ENCODE data around the gene EEF2K.
"Not testable (repeated sequence)": the region's sequence is repeated elsewhere in the genome, so short reads cannot be mapped to it uniquely, and the experiment has no call there.

Gene EEF2K

DNA sequence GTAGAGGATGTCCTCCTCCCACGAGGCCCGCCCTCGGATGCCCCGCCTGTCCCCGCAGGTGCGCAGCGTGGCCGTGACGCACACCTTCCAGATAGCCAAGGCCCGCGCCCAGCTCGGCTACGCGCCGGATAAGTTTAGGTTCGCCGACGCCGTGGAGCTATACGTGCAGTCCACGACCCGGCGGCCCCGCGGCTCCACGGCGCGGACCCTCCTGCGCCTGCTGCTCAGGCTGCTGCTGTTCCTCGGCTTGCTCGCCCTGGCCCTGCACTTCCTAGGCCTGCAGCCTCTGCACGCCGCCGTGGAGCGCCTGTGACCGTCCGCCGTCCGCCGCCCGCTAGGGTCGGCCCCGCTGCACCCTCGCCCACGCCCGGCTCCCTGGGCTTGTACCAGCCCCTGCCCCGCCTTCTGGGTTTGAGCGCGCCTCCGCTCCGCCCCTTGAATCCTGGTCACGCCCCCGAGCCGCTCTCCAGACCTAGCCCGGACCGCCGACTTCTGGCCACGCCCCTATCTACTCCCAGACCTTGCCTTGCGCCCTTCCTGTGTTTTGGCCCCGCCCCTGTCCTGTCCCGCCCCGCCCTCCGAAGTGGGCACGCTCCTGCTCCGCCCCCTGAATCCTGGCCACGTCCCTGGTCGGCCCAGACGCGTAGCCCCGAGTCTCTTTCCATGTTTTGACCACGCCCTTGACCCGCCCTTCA, 15.8 kb upstream of the EEF2K start:
- DNase-seq: peak; percentile 99 to 100 (median 100)

DNA sequence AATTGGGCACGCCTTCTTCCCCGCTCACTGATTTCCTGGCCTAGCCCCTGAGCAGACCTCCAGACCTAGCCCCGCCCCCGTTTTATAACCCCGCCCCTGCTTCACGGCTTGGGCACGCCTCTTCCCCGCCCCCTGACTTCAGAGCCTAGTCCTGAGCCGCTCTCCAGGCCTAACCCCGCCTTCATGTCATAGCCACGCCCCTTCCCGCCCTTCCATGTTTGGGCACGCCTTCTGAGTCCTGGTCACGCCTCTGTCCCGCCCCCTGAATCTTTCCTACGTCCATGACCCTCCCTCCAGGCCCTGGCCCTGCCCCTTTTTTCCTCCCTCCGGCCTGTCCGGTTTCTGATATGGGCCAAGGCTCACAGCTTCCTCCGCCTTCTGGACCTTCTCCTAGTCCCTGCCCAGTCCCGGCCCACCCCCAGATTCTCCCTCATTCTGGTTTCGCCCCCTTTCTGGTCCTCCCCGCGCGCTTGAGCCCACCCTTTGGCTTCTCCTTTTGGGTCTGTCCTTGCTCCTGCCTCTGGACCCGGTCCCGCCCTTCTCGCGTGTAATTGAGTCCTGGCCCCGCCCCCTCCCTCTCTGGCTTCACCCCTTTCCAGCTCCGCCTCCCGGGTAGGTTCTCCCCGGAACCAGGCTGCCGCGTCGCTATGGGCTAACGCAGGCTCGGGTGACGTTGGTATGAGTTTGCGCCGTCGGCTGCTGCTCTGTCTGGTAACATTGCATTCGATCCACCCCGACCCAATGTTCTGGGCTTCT, 15.1 kb upstream of the EEF2K start:
- peak; percentile 98 to 100 (median 99) for DNase-seq

DNA sequence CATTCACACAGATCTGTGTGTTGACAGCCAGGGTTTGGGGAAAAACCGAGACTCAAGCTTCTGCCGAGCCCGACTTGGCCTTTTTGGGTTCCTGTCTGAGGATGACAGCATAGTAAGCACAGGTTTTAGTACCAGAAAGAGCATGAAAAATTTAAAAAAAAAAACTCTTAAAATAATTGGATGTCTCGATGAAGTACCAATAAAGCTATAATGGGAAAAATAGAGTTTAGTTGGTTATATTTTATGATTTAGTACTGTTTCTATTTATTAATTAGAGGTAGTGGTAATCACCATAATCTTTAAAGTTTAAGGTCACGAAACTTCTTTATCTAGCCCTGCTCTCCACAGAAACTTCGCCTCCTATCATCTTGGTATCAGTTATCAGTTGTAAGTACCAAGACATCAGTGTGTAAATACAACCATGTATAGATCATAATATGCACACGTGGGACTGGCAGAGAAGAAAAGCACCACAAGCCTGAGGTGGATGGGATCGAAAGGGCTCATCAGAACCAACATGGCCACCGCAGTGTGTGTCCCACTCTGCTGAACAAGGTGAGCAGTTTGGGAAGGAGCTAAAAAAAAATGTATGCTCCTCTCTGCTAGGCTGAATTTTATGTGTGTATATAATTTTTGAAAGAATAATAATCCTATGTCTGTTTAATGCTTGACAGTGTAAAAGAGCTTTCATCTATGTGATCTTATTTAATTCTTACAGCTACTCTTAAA, 14.4 kb upstream of the EEF2K start:
- DNase-seq: peak in 2 of 4 experiments; percentile 24 to 41

DNA sequence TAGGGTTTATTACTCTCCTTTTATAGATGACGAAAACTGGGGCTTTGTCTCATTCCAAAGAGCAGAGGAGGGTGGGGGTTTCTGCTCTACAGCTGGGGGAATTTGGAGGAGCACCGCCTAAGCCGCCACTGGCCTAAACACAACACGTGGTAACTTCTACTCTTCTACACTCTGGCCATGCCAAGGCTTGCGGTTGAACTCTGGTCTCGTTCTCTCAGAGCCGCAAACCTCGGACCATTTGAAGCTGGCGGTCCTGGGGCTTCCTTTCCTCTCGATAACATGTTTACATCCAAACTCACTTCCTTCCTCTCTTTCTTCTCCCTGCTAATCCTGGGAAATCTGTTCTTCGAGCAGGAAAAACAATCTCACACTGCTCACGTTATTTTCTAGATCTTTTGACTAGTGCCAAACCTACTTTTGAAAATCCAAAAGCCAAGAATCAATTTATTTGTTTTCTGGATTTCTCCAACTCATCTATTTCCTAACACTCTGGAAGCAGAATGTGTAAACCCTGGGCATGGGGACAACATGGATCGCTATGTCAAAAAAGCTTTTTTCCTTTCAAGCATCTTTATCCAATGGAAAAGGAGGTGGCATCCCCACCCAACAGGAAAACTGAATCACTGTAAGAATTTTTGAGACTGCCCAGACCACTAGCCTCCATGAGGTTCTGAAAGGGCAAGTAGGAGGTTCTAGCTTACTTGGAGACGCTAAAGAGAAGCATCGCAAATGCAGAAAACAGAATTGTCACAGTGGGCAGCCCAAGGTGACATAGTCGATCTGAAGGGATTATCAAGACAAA, 13.6 kb upstream of the EEF2K start:
- peak; percentile 75 to 86 (median 85) for DNase-seq

DNA sequence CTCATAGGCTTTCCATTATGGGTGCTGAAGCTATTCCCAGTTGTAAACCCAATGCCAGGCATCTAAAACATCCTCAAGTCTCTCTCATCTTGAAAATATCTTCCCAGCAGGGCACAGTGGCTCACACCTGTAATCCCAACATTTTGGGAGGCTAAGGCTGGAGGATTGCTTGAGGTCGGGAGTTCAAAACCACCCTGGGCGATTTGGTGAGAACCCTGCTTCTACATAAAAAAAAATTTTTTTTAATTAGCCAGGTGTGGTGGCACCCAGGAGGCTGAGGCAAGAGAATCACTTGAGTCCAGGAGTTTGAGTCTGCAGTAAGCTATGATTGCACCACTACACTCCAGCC, 13.0 kb upstream of the EEF2K start:
- DNase-seq: no peak

DNA sequence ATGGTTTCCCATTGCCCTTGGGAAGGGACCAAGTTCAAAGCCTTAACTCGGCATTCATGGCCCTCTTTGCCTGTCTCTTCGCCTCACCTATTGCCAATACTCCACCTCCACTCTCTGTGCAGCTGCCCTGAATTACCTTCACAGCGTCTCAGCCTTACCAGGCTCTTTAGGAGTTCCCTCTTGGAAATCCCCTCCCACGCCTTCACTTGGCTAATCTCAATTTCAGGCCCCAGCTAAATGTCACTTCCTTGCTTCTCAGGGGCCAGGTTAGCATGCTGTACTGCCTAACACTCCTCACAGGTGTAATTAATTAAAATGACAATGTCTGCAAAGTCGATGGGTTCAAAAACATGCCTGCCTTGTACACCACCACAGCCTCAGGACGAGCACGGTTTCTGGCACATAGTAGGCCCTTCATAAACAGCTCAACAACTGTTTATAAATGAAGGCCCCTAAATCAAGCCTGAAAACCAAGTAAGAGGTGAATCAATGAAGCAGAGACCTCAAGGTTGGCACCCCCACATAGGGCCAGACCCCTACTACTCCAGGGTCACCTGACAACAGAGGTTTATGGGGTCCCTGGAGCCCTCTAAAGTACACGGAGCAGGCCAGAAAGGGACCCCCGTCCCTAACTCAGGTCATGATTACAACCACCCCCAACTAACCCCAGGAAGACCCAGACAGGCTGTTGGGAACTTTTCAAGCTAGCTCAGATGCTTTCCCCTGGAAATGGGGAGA, 11.2 kb upstream of the EEF2K start:
- peak in 3 of 4 experiments; percentile 54 to 70 (median 67) for DNase-seq

DNA sequence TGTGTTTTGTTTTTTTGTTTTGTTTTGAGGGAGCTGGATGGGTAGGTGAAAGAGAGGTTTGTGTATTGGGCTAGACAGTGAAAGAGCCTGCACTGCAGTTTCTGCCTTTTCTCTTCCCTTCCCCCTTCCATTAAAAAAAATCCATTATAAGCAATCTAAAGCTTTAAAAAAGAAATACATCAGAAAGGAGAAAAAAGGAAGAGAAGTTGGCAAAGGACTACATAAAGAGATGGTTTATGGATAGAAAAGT, 10.7 kb upstream of the EEF2K start:
- DNase-seq: no peak

DNA sequence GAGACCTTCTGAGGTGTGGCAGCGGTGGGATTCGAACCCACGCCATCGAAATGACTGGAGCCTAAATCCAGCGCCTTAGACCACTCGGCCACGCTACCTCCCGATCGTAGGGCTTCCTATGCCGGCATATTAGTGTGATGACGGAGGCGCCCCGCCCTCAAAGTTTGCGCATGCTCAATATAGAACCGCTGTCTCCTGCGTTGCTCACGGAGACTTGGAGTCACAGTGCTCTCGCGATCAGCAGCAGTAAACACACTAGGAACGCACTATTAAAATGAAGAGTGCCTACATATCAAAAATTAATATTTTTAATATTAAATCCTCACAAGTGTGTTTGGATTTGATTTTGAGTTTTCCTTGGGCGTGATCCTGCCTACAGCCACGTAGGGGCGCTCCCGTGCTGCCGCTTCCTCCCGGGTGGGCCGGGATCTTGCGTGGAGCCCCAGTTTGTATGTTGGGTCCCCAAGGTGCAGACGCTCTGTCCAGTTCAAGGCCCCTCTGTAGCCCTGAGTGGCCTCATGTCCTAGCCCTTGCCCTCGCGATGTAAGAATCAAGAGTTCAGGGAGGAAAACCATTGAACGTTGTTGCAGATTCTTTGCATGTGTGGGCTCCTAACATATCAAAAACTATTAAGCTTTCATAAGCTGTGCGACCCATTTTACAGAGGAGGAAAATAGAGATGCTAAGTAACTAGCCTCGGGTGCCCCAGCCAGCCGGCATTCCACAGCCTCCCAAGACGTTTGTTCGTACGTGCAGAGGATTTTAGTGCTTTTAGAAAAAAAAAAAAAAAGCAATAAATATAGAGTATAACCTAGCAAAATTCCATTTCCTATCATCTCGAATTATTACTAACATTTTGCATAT, 10.2 kb upstream of the EEF2K start:
- DNase-seq: peak; percentile 91 to 97 (median 92)

DNA sequence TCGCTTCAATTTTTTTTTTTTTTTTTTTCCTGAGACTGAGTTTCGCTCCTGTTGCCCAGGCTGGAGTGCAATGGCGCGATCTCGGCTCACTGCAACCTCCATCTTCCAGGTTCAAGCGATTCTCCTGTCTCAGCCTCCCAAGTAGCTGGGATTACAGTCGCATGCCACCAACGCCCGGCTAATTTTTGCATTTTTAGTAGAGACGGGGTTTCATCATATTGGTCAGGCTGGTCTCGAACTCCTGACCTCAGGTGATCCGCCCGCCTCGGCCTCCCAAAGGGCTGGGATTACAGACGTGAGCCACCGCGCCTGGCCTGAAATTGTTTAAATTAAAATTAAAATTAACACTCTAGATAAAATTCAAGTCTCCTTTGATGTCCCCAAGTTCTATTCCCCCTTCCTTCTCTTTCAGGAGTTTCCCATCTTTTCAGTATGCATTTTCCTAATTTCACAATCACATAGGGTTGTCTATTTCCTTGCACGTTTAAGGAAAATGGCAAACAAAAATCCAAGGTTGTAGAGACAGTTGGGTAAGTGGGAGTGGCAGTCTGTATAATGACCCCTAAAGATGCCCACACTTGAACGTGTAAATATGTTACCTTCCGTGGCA, 9.4 kb upstream of the EEF2K start:
- not testable (repeated sequence) for DNase-seq

DNA sequence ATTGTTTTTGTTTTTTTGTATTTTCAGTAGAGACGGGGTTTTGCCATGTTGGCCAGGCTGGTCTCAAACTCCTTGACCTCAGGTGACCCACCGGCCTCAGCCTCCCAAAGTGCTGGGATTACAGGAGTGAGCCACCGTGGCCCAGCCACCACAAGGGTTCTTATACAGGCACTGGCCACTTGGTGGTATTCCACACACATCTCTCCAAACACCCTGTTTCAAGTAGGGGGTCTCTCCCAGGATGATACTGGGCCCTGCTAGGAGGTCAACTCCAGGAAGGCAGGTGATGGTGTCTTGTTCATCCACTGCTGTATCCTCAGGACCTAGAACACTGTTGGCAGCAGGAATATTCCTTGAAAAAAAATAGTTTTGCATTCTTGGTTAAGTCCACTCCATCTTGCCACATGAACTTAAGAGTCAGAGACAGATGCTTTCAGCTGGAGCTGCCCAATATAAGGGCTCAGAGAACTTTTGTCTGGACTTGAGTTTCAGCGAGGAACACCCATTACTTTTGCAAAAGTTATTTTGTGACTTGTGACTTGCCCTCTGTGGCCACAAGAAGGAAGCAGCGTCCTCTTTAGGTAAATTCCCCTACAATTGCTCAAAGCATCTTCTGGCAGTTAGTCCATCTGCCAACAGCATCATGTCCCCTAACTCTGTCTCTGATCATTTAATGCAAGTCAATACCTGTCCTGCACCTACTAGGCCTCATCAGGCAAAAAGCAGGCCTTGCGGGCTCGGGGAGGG, 7.4 kb upstream of the EEF2K start:
- peak; percentile 42 to 81 (median 68) for DNase-seq

DNA sequence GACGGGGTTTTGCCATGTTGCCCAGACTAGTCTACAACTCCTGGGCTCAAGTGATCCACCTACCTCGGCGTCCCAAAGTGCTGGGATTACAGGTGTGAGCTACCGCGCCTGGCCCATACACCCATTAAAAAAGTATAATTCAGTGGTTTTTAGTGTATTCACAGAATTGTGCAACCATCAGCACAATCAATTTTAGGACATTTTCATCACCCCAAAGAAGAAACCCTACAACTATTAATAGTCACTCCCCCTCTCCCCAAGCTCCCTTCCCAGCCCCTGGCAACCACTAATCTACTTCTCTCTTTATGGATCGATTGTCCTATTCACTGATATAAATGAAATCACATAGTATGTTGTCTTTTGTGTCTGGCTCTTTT, 3.8 kb upstream of the EEF2K start:
- no peak for DNase-seq

DNA sequence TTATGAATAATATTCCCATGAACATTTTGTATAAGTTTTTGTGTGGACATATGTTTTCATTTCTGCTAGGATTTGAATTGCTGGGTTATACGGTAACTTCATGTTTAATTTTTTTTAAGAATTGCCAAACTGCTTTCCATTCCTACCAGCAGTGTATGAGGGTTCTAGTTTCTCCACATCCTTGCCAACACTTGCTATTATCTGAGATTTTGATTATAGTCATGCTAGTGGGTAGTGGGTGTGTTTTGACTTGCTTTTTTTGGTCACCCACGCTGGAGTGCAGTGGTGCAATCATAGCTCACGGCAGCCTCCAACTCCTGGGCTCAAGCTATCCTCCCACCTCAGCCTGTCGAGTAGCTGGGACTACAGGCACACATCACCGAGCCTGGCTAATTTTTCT, 3.0 kb upstream of the EEF2K start:
- DNase-seq: peak in 2 of 4 experiments; percentile 26 to 34

DNA sequence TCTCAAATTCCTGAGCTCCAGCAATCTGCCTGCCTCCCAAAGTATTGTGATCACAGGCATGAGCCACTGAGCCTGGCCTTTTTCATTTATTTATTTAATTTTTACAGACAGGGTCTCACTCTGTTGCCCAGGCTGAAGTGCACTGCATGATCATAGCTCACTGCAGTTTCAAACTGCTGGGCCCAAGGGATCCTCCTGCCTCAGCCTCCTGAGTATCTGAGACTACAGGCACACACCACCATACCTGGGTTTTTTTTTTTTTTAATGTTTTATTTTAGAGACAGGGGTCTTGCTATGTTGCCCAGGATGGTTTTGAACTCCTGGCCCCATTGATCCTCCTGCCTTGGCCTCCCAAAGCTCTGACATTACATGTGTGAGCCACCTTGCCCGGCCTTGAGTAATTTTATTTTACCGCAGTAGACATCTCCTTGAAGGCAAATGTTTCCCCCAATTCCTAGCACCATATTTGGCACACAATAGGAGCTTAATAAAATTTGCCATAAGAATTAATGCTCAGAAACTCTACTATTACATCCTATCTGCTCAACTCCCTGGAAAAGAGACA, 1.9 kb upstream of the EEF2K start:
- no peak for DNase-seq

DNA sequence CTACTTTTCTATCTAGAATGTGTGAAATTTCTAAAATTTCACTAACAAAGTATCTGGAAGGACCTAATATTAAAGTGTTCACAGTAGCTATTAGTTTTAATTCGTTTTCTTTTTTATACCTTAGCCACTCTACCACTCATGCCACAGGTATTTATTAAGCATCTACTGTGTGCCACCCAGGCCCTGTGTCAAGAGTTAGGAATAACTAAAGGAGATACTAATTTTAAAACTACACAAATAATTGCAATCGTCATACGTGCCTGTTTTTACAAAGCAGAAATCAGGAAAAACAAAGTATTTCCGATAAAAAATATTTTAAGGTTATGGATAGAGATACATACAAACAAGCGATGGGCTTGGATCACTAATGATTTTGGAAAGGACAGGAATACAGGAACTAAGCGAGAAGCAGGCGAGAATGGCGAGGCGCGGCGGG, 483 bp upstream of the EEF2K start:
- DNase-seq: no peak

DNA sequence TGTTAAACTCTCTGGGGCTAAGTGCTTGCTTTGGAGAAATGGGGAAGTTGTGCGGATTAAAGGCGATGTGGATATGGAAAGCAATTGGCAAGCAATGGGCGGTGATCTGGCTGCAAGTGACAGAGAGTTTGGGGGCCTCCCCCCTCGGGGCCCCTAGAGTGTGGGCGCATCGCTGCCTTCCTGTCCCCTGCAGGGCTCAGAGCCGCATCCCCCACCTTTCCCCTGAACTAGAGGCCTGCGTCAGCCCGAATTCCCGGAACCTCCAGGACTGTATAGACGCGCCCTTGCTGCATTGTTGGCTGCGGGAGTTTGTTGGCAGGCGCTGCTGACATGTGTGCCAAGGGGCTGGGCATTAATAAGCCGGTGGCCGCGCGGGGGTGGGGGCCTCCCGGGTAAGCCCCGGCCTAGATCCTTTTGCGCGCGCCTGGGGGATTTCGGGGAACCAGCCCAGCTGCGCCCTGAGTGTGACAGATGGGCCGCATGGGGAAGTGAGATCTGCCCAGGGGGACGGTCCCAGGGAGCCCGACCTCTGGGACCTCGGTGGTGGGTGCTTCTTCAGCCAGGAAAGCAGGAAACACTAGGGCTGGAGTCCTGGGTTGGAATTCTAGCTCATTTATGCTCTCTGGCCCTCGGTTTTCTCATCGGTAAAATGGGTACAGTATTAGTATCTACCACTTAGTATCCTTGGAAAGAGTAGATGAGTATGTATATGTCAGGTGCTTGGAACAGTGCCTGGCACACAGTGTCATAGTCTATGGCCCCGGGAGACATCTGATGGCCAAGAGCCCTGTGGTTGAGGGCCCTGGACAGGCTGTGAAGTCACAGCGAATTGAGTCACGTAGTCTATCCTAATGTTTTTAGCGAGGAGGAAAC, 1.0 kb downstream of the EEF2K start:
- peak; percentile 81 to 91 (median 86) for DNase-seq

DNA sequence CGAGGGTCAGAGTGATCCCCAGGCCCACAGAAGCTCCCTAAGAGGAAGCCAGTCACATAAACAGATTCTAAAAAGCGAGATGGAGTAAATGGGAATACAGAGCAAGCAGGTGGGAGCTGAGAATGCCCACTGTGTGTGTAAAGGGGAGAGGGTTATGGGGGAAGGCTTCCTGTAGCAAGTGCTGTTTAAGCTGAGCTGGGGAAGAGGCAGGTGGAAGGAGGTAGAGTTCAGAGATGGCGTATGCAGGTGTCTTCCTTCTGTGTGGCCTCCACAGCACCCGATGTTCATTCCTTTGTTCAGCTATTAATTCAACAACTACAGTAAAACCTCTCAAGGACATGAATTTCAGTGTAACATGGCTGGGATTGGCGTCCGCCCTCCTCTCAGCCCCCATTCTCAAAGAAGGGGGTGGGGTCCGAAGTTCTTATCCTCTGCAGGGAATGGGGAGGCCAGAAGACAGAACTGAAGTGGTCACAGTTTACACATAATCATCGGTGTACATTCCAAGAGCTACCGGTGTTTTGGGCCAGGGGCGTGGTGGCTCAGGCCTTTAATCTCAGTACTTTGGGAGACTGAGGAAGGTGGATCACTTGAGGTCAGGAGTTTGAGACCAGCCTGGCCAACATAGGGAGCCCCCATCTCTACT, 1.8 kb downstream of the EEF2K start:
- no peak for DNase-seq

DNA sequence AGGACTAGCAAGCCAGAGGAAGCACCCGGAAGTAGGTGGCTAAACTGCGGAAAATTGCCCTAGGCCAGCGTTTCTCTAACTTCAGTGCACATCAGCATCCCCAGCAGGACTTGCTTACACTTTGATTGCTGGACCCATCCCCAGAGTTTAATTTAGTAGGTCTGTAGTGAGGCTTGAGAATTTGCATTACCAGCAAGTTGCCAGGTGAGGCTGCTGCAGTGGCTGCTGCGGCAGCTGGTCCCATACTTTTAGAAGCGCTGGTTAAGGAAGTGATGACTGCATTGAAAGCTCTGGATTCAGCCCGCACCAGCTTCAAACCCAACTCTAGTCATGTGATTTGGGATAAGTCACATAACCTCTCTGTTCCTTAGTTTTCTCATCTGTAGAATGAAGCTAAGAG, 4.2 kb downstream of the EEF2K start:
- no peak for DNase-seq

DNA sequence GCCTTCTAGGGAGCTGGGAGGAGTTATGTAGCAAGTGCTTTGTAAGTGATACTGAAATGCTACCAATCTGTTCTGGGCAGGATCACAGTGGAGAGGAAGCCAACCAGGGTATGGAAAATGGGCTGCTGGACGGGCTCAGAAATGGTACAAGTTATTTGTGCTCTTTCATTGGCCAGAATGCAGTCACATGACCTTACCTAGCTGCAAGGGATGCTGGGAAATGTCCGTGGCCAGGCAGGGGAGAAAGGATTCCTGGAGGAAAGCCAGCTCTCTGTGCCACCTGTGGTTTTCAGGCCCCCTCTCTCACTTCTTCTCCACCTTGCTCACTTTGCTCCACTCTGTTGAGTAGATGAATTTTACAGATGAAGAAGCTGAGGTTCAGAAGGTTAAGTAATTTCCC, 4.8 kb downstream of the EEF2K start:
- DNase-seq: no peak
